HG03025 (cell line): Measurements from ENCODE around the gene MARK3.
"Not testable (repeated sequence)": the region's sequence is repeated elsewhere in the genome, so short reads cannot be mapped to it uniquely, and the experiment has no call there.

Experiments
- ATAC-seq: cut with Tn5 transposase; IDR thresholded peaks from one replicate; pipeline ENCODE4 v1.9.1; 2021; ENCODE audit warnings: mild to moderate bottlenecking, moderate library complexity; ENCODE audit not compliant: unreplicated experiment, low FRiP score

The MARK3 gene

DNA sequence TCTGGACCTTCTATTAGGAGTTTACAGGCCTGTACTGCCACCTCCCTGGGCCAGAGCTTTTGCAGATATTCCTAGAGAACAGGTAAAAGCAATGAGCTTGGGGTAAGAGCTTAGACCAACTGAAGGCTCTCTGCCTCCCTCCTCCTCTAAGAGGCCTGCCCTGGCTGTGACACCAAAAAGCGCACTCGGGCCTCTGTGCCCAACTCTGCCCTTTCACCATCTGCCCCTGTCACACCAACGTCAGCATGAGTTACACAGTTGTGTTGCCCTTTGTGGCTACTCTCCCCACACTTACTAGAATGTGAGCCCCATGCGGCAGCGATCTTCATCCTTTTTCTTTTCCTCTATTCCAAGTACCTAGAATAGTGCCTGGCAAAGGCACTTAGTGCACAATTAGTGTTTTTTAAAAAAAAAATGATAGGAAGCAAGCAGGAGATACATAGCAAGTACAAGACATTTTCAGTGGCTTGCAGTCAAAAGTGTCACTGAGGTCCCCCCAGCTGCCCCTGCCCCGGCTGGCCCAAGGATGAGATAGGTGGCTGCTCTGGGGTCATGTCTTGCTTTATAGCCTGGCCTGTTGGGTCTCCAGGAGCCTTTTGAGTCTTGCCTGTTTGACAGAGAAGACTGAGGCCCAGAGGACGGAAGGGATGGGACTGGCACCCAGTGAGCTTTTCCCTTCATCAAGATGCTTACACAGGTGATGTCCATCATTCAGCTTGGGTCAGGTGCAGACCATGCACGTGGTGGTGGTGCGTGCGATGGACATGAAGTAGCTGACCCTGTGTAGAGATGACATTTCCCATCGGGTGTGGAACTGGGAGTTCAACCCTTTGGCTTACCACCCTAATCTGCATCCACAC, 124.9 kb downstream of the MARK3 start:
- no peak for ATAC-seq

DNA sequence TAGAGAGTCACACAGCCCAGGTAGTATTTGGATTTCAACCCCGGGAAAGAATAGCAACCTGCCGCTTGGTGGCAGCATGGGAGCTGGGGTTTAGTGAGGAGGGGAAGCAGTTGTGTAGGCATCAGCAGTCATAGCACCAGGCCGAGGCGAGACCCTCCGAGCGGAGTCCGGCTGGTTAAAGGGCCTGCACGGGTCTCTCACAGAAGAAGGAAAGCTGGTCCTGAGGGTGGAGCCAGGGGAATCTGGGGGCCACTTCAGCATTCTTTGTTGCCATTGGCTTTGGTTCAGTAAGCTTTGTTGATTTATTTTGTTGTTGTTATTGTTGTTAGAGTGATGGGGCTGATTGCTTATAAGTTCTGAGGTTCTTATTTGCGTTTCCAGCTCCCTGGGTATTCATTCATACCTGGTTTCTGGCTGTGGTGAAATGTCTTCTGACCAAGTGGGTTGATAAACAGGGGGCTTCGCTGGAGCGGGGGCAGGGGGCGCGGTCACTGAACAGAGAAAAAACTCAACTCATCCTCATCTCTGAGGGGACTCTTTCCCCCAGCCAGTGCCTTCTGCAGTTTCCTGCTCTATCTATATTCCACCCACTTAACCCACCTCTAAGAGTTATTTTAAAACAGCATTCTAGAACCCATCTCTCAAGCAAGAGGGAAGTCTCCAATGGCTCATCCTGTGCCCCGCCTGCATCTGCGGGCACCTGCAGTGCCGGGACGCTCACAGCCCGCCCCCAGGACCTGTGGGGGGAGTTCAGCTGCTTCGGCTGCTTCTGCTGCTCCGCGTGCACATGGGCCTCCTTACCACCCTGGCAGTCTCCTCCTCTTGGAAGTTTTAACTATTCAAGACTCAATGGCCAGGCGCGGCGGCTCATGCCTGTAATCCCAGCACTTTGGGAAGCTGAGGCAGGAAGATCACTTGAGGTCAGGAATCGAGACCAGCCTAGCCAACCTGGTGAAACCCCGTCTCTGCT, 125.8 kb downstream of the MARK3 start:
- no peak for ATAC-seq

DNA sequence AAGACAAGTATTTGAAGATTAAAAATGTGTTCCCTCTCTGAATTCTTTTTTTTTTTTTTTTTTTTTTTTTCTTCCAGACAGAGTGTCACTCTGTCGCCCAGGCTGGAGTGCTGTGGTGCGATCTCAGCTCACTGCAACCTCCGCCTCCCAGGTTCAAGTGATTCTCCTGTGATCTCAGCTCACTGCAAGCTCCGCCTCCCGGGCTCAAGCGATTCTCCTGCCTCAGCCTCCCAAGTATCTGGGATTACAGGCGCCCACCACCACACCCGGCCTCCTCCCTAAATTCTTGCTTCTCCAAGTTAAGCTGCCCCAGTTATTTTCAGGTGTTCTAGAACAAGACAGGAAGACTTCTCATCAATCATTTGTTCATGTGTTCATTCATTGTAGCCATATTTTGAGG, 127.0 kb downstream of the MARK3 start:
- not testable (repeated sequence) for ATAC-seq

DNA sequence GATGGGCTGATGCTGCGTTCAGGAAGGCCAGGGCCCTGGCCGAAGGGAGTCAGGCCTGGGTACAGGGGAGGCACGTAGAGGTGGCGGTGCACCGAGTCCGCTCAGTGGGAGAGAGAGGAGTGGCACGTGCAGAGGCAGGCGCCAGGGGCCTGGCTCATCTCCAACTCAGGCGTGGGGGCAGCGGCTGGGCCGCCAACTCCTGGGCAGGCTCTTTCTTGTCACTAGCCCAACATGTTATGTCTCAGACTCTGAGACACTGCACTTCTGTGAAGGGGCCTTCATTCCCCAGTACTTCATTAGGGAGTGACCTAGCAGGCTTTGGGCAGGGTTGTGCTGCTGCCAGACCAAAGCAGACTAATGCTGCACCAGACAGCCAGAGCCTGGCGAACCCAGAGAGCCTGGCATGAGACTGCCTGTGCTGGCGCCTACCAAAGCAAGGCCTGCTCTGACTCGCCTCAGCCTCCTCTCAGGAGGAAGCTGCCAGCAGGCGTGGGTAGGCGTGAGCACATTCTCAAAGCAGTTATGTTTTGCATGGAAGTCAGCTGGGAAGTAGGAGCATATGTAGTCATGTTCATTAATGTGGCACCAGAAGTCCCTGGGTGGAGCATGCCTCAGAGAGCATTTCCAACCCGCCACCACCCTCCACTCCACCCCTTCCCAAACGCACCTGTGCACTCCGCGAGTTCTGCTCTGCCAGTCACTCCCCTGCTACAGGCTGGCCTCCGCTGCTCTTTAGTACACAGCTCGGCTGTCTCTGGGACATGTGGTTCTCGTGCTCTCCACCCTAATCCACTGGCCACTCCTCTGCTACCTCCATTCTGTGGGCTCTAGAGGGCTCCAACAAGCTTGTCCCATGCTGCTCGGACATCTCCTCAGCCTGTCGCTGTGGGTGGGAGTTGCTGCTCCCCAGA, 127.7 kb downstream of the MARK3 start:
- no peak for ATAC-seq

DNA sequence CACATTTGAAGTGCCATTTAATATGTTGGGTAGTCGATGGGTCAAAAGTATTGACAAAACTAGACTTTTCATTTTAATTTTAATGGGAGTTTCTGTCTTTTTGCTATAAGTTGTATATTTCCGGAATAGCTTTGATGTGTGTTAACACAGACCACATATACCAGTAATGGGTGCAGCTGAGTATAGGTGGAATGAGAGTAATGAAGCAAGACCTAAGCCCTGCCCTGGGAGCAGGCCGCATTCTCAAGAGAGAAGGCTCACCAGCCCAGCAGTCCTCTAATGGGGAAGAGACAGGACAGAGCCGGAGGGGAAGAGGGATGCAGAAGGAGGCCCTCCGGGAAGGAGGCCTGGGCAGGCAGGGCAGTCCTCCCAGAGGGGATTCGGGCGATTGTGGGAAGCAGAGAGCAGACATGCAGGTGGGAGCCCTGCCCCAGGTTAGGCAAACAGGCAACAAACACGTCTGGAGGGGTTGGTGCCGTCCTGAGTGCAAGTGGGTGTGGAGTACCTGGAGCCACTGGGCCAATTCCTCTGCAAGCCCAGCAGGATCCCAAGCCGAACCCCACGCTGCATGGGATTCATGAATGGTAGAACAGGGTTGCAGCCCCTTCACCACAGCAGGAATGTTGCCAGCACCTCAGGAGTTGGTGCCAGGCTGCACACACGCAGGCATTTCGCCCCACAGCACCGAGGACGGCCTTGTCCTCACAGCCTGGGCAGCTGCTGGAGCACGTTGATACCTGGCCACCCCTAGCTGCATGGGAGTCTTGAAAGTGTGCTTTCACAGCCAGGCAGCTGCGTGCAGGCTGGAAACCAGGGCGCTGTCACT, 129.6 kb downstream of the MARK3 start:
- ATAC-seq = no peak

DNA sequence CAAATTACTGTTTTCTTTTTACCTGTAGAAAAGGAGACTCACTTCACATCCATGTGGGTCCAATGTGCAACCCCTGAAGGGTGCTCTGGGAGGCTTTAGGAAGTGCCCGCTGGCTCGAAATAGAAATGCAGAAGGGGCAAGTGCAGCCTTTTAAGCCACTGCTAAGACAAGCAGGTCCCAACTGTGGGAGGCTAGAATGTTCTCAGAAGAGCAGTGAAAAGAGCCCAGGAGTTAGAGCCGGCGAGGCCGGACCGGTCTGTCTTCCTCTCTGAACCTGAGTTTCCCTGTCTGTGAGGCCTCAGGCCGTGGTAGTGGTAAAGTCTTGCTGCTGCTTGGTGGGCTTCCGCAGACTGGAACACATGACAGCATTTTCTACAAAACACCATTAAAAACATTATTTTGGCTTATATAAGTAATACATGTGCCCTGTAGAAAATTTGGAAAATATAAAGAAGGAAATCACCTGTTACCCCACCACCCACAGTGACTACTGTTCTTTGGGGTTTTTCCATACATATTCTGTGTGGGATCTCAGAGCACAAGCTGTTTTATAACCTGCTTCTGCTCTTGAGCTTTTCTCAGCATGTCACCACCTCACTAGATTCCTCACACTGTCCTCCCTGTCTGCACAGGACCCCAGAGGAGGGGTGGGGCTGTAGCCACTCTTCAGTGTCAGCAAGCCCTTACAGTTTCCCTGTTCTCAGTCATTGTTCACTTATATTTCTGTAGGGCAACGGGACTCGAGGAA, 131.4 kb downstream of the MARK3 start:
- ATAC-seq = no peak

DNA sequence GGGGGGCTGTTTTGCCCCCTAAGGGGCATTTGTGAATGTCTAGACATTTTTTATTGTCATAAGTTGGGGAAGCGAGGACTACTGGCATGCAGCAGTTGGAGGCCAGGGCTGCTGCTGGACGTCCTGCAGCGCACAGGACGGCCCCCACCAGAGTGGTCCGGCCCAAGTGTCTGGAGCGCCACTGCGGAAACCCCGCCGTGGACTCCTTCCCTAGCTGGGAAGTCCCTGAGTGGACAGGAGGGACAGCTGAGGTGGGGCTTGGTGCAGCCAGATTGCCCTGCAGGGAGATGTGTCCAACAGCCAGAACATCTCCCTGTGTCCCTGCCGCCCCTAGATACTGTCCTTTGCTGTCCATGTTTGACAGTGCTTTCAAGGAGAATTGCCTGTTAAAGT, 132.0 kb downstream of the MARK3 start:
- no peak for ATAC-seq

DNA sequence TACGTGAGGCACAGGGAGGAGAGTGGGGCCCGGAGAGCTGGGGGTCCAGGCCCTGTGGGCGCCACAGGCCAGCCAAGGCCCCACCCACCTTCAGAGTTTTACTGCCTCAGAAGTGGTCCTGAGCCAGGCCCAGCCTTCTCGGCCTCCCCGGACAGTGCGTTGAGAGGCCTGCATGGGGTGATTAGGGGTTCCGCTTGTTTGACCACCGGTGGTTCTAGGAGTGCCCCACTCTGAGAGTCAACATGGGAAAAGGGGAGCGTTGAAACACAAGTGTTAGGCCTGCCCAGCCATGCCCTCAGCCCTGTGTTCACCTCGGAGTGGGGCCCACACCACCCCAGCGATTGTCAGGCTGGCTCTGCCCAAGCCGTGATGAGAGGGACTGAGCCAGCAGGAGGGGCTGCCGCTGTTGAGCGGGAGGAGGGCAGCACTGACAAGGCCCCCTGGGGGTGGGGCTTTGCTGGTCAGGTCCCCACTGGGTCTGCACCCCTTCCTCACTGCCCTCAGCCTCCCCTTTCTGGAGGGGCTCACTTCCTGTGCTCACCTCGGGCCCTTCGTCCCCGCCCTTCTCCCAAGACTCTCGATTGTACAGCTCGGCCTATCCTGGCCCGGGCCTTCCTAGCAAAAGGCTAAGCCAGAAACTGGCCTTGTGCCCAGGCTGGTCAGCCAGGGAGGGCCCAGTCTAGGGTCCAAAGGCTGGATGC, 132.7 kb downstream of the MARK3 start:
- no peak for ATAC-seq

DNA sequence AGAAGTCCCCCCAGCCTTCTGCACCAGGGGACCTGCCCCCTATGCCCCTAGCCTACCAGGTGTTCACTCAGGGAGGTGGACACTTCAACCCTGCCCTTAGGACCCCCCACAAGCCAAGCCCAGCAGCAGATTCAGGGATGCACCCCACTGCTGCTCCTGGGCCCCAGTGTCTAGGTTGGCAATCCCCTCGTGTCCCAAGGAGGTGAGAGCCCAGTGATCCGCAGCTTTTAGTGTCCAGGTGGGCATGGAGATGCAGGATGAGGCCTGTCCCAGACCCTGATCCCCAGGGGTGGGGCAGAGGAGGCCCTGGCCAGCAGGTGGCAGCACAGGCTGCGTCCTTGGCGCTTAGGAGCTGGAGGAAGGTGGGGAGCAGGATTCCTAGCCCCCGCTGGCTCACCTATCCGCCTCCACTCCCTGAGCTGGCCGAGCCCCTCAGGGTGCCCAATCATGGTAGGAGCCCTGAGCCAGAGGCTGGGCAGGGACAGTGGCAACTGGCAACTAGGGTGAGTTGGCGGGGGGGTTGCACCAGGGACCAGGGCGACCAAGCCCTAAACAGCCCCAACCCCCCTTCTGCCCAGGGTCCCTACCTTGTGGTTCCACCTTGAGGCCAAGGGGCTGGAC, 133.3 kb downstream of the MARK3 start:
- no peak for ATAC-seq

DNA sequence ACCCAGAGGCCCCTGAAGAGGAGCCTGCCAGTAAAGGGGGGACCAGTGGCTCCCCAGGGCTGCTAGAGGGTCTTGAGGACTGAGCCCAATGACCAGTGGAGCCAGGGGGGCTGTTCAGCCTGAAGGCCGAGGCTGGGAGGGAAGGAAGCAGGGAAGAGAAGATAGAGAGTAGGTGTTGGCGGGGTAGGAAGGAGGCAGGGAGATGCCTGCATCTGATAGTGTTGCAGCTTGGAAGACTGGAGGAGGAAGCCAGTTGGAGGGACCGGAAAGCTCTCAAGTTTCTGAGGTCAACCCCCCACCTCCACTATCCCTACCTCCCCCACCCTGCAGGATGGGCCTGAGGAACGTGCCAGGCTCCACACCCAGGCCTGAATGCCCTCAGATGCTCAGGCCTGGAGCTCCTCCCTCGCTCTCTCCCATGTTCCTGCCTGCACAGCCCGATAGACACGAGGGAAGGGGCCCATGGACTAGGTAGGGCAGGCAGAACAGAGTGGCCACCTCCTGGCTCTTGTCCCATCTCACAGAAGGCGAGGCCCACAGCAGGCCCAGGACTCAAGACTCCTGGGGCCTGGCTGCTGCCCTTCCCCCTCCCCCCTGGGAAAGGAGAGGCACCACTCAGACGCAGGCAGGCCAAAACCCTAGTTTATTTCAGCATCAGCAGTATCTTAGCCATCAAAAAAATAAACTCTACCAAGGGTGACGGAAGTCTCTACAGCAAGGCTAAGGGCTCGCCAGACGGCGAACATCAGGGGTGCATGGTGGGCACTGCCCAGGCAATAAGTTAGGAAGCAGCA, 134.0 kb downstream of the MARK3 start:
- ATAC-seq = no peak

DNA sequence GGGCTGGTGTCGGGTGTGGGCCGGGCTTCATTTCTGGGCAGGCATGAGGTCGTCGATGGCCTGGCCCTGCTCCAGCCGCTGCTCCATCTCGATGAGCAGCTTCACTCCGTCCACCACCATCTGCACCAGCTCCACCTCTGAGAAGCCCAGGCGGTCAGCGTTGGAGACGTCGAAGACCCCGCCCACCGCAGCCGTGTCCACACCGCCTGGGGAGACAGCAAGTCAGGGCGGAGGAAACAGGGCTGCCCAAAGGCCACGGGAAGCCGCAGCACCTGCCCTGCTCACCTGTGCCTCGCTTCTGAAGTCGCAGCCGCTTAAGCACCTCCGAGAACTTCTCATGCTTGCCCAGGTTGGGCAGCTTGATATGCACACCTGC, 134.6 kb downstream of the MARK3 start:
- no peak for ATAC-seq

DNA sequence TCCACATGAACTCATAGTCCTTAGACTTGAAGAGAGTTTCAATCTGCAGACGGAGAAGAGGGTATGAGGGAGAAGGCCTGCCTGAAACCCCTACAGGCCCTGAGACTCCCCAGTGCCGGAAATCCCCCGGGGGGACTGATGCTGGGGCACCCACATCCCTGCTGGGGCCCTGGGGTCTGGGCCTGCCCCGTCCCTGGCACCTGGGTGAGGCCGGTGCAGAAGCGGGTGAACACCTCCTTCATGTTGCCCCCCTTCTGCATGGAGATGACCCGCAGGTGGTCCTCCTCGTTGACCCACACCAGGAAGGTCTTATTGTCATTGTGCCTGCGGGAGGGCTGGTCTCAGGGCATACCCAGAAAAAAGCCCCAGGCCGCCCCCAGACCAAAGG, 135.0 kb downstream of the MARK3 start:
- ATAC-seq = no peak

DNA sequence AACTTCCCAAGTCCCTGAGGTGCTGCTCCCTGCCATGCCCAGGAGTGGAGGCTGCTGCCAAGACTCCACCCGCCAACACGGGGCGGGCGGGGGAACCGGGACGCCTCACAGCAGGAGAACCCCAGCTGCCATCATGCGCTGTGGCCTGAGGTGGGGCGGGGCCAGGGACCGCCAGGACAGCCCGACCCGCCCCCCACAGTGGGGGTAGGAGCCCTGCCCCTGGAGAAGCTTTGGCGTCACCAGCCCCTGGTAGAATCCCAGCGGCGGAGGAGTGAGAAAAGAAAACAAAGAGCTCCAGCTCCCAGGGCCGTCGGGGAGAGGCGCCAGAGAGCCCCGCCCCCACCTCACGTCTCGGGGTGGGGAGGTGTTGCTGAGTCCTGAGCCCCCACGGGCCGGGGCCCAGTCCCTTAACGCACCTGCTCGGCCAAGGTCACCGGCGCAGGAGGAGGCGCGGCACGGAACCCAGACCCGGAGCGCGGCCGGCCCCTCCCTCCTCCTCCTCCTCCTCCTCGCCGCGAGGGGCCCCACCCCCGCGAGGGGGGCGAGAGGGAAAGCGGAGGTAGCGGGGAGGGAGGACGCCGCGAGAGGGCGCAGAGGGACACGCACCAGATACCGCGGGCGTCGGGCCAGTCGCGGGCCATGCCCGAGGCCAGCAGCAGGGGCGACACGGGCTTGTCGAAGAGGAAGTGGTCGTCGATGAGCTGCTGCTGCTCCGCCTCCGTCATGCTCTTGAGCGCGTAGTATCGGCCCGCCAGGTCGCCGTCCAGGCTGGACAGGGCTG, 135.6 kb downstream of the MARK3 start:
- ATAC-seq = no peak

DNA sequence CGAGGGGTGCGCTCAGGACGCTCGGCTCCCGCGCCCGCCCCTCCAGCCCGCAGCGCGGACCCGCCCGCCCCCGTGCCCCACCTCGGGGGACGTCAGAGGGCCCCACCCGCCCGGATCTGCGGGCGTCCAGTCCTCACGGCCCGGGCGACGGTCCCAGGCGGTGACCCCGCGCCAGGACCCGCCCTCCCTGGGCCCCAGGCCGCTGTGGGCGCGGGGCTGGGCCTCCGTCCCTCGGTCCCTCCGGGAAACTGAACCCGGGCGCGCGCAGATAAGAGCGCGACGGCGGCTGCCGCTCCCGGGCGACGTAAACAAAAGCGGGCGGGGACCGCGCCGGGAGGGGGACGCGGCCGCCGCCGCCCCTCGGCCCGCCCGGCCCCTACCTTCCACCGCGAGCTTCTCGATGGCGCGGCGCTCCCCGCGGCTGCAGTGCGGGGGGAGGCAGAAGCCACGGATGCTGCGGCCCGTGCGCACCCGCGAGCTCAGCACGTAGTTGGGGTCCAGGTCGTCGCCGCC, 136.3 kb downstream of the MARK3 start:
- no peak for ATAC-seq

DNA sequence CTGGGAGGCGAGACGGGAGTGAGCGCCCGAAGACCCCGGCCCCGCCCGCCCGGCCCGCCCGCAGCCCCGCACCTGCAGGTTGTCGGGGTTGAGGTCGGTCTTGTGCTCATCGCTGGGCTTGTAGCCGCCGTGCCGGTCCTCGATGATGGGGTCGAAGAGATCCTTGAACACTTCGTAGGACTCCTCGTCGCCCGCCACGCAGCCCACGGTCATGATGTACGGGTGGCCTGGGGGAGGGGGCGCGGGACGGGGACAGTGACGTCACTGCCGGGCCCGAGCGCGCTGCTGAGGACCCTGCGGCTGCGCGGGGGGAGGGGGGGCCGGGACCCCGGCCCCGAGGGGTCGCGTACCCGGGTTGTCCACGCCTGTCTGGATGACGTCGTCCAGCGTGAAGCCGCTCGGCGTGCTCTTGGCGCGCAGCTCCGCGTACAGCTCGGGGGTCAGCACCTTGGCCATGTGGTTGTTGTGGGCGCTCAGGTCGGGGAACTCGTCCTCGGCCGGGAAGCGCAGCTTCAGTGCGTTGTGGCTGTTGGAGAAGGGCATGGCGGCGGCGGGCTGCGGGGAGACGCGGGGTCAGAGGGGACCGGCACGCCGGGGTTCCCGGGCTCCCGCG, 136.8 kb downstream of the MARK3 start:
- ATAC-seq = no peak
